Stimulated activated CD4-positive, alpha-beta T cell treated with anti-CD3 and anti-CD28 coated beads, Interleukin-15, amount 100 ng/mL, for 1 hour (primary cell): ENCODE measurements around the gene SLC4A2.

Experiments
- DNase-seq, 2 donors: peaks; one replicate each; pipeline ENCODE4 v3.0.0-alpha.2; 2020; ENCODE audit warnings: low read depth in 1 of 2, low spot score in 1 of 2

Gene SLC4A2

GRCh38 chr7:151061213-151062110 is 2.1 kb downstream of the SLC4A2 start:
- no peak for DNase-seq

- no peak for DNase-seq
Observed at GRCh38 chr7:151062111-151062398, 2.7 kb downstream of the SLC4A2 start.

- no peak for DNase-seq
Observed at GRCh38 chr7:151062399-151063211, 3.2 kb downstream of the SLC4A2 start.

- no peak for DNase-seq
Observed at GRCh38 chr7:151063212-151063561, 3.8 kb downstream of the SLC4A2 start.

- DNase-seq = no peak
Observed at GRCh38 chr7:151064454-151064853, 5.1 kb downstream of the SLC4A2 start.

GRCh38 chr7:151064993-151065392 is 5.6 kb downstream of the SLC4A2 start:
- DNase-seq = no peak

- DNase-seq = no peak
Observed at GRCh38 chr7:151065516-151065915, 6.1 kb downstream of the SLC4A2 start.

DNA sequence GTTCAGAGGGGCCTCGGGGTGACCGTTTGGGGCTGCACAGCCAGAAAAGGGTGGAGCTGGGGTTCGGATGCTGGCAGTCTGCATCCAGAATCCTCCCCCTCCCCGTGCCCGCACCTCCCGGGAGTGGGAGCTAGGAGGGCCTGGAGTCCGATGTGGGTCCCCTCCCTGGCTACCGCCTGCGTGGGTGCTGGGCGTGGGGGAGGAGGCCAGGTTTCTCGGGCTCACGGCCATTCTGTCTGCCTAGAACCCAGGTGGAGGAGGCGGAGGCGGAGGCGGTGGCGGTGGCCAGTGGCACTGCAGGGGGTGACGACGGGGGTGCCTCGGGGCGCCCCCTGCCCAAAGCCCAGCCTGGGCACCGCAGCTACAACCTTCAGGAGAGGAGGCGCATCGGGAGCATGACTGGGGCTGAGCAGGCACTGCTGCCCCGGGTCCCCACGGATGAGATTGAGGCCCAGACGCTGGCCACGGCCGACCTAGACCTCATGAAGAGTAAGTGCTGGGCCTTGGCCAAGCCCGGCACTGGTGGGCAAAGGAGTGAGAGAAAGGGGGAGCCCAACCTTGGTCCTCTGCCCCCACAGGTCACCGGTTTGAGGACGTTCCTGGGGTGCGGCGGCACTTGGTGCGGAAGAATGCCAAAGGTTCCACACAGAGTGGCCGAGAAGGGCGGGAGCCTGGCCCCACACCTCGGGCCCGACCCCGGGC is 7.0 kb downstream of the SLC4A2 start:
- no peak for DNase-seq

DNA sequence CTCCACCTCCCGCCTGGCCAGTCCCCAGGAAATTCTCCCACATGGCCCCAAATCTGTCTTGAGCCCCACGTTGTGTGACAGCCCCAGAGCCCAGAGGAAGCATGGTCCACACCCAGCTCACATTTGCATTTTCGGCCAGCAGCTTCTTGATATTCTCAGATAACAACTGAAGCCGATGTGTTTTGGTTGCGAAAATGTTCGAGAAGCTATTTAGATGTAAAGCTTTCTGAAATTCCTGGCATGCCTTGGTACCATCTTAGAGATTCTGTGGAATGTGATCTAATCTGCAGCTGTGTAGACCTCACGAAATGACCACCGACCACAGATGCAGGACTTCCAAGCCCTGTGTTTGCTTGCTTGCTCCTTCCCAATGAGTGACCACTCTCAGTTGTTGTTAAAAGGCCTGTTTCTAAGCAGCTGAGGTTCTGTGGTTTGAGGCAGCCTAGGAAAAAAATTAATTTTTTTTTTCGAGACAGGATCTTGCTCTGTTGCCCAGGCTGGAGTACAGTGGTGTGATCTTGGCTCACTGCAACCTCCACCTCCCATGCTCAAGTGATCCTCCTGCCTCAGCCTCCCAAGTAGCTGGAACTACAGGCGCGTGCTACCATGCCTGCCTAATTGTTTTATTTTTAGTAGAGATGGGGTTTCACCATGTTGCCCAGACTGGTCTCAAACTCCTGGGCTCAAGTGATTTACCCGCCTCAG is 8.8 kb downstream of the SLC4A2 start:
- no peak for DNase-seq

DNA sequence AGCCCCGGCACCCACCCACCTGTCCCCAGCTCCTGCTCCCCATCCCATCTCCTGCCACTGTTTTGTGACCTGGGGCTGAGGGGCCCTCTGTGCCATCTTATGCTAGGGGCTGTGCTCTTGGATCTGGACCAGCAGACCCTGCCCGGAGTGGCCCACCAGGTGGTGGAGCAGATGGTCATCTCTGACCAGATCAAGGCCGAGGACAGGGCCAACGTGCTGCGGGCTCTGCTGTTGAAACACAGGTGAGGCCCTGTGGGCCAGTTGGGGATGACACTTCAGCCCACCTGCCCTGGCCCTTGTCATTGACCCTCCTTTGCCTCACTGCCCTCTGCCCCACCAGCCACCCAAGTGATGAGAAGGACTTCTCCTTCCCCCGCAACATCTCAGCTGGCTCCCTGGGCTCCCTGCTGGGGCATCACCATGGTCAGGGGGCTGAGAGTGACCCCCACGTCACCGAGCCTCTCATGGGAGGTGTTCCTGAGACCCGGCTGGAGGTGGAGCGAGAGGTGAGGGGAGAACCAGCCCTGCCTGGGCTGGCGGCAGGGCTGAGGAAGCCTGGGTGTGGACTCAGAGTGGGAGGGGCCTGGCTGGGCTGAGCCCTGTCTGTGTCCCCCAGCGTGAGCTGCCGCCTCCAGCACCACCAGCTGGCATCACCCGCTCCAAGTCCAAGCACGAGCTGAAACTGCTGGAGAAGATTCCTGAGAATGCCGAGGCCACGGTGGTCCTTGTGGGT is 10.6 kb downstream of the SLC4A2 start:
- DNase-seq = no peak

- no peak for DNase-seq
Observed at GRCh38 chr7:151070574-151070960, 11.2 kb downstream of the SLC4A2 start.

- no peak for DNase-seq
Observed at GRCh38 chr7:151071032-151071866, 11.9 kb downstream of the SLC4A2 start.

DNA sequence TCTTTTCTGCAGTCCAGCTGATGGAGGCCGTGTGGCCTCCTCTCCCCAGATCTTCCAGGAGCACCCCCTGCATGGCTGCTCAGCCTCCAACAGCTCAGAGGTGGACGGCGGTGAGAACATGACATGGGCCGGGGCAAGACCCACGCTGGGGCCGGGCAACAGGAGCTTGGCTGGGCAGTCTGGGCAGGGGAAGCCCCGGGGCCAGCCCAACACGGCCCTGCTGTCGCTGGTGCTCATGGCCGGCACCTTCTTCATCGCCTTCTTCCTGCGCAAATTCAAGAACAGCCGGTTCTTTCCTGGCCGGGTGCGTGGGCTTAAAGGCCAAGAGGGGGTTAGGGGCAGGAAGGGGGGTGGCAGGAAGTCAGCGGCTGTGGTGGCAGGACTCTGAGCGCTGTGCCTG is 14.6 kb downstream of the SLC4A2 start:
- no peak for DNase-seq

GRCh38 chr7:151074817-151075661 is 15.7 kb downstream of the SLC4A2 start:
- no peak for DNase-seq

GRCh38 chr7:151075662-151075971 is 16.2 kb downstream of the SLC4A2 start:
- no peak for DNase-seq

DNA sequence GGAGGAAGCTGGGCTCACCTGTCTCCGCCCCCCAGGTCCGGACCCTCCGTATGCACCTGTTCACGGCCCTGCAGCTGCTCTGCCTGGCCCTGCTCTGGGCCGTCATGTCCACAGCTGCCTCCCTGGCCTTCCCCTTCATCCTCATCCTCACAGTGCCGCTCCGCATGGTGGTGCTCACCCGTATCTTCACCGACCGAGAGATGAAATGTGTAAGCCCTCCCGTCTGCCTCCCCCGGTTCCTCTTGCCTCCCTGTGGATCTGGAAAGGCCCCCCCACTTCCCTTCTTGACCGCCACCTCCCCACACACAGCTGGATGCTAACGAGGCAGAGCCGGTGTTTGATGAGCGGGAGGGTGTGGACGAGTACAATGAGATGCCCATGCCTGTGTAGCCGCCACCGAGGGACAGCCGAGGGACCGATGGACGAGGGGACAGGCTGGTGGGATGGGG is 16.6 kb downstream of the SLC4A2 start:
- DNase-seq = no peak

DNA sequence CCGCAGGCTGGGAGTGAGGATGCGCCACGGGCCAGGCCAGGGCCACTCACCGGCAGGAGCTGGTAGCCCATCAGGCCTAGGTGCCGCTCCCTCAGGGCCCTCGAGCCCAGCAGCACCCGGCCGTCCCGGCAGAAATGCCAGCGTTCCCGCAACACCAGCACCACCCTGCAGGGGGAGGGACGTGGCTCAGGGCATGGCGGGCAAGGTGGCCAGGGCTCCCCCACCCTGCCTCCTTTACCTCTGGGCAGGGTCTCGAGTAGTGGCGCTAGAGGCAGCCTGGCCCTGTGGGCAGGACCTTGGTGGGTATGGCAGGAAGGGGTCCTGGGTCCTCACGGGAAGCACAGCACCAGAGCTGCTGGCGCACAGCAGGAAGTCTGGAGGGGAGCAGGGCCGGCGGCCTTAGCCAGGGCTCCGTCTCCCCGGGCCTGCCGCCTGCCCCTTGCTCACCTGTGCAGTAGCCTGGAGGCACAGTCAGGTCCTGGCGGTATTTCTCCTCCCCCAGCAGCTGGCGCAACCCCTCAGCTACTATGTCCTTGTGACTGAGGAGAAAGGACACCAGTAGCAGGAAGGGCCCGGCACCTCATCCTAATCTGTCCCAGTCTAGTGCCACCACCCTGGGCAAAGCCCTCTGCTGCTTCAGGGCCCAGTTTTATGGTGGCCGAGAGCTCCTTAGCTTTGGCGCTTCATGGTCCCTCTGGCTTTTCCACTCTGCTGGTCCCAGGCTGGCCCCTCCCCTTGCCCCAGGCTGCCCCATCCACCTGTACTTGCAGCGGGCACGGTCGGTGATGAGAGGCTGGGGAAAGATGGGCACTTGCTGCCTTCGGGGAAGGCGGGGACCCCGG is 17.7 kb downstream of the SLC4A2 start:
- DNase-seq = no peak

GRCh38 chr7:151077705-151078232 is 18.4 kb downstream of the SLC4A2 start:
- DNase-seq = no peak
